HUES48 (cell line): ENCODE results near the gene PSMC6.
"Not testable (repeated sequence)": the region's sequence is repeated elsewhere in the genome, so short reads cannot be mapped to it uniquely, and the experiment has no call there.

Experiments
- H3K27ac ChIP-seq: one replicate; pipeline ENCODE4 v1.7.0; 2013; ENCODE audit warnings: low read depth, low read length, inconsistent platforms
- H3K27me3 ChIP-seq: 2 replicates; pipeline ENCODE4 v1.6.1; 2013; ENCODE audit warnings: mild to moderate bottlenecking, low read length; ENCODE audit not compliant: control insufficient read depth, insufficient read depth
- H3K36me3 ChIP-seq: 2 replicates; pipeline ENCODE4 v1.6.1; 2013; ENCODE audit warnings: low read length; ENCODE audit not compliant: control insufficient read depth, insufficient read depth
- H3K4me1 ChIP-seq: 2 replicates; pipeline ENCODE4 v1.6.1; 2013; ENCODE audit warnings: mild to moderate bottlenecking, low read length; ENCODE audit not compliant: control insufficient read depth, insufficient read depth
- H3K4me3 ChIP-seq: 2 replicates; pipeline ENCODE4 v1.5.1; 2013; ENCODE audit warnings: mild to moderate bottlenecking, low read depth, low read length
- H3K9ac ChIP-seq: 2 replicates; pipeline ENCODE4 v1.6.1; 2013; ENCODE audit warnings: mild to moderate bottlenecking, low read depth, low read length, moderate library complexity
- H3K9me3 ChIP-seq: 2 replicates; pipeline ENCODE4 v1.6.1; 2013; ENCODE audit warnings: low read length; ENCODE audit not compliant: control insufficient read depth, insufficient read depth

The PSMC6 gene

GRCh38 chr14:52741865-52742264 is 34.9 kb downstream of the PSMC6 start:
- no peak overlapping the region for H3K27ac ChIP-seq
- H3K4me1 ChIP-seq = peaks cover 7% of the 10 kb centered on the region; the same call in 1 of the 2 replicates
- no peaks in the 10 kb centered on the region for H3K9me3 ChIP-seq
- H3K9ac ChIP-seq = no peak overlapping the region
- H3K4me3 ChIP-seq = no peak overlapping the region
- no peaks in the 10 kb centered on the region for H3K27me3 ChIP-seq
- H3K36me3 ChIP-seq = peaks cover 20% of the 10 kb centered on the region

GRCh38 chr14:52748647-52749292 is 41.8 kb downstream of the PSMC6 start:
- no peak overlapping the region for H3K4me3 ChIP-seq
- no peaks in the 10 kb centered on the region for H3K4me1 ChIP-seq
- H3K36me3 ChIP-seq = peaks cover 67% of the 10 kb centered on the region
- H3K9me3 ChIP-seq = no peaks in the 10 kb centered on the region
- H3K9ac ChIP-seq = no peak overlapping the region
- no peaks in the 10 kb centered on the region for H3K27me3 ChIP-seq
- H3K27ac ChIP-seq = no peak overlapping the region

GRCh38 chr14:52755607-52756316 is 48.8 kb downstream of the PSMC6 start:
- Histone ChIP-seq H3K27me3 (no peaks in the 10 kb centered on the region), H3K4me3 (no peak overlapping the region), H3K36me3 (peaks cover 55% of the 10 kb centered on the region), H3K4me1 (no peaks in the 10 kb centered on the region), H3K27ac (no peak overlapping the region), H3K9me3 (no peaks in the 10 kb centered on the region), H3K9ac (no peak overlapping the region)

GRCh38 chr14:52759145-52759544 is 52.1 kb downstream of the PSMC6 start:
- no peaks in the 10 kb centered on the region for H3K4me1 ChIP-seq
- no peaks in the 10 kb centered on the region for H3K9me3 ChIP-seq
- H3K27ac ChIP-seq = no peak overlapping the region
- H3K36me3 ChIP-seq = peaks cover 53% of the 10 kb centered on the region
- no peak overlapping the region for H3K9ac ChIP-seq
- no peaks in the 10 kb centered on the region for H3K27me3 ChIP-seq
- H3K4me3 ChIP-seq = no peak overlapping the region

GRCh38 chr14:52762923-52763322 is 55.9 kb downstream of the PSMC6 start:
- H3K27me3 ChIP-seq, H3K4me1 ChIP-seq, H3K27ac ChIP-seq, H3K4me3 ChIP-seq, H3K9ac ChIP-seq, H3K9me3 ChIP-seq: not testable (repeated sequence)
- peaks cover 51% of the 10 kb centered on the region for H3K36me3 ChIP-seq

- Histone ChIP-seq H3K9me3 (no peaks in the 10 kb centered on the region), H3K36me3 (peaks cover 60% of the 10 kb centered on the region), H3K4me1 (no peaks in the 10 kb centered on the region), H3K27me3 (no peaks in the 10 kb centered on the region), H3K9ac (no peak overlapping the region), H3K27ac (no peak overlapping the region), H3K4me3 (no peak overlapping the region)
Measured at GRCh38 chr14:52767058-52767833, 60.2 kb downstream of the PSMC6 start.

DNA sequence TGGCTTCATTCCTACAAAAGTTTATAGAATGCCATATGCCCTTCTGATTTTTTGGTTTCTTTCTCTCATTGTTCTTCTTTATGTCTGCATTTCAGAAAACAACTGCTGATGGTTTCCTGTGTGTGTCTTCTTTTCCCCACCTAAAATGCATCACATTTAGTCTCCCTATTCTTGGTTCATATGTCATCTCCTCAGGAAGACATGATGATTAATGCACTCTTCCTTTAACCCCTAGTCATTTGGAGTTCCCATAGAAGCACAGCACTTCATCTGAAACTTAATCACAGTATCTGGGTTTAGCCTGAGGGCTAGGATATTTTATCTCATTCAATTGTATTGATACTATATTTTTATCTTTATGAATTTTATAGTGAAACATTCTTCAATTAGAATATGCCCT is 62.9 kb downstream of the PSMC6 start:
- H3K9me3 ChIP-seq = no peaks in the 10 kb centered on the region
- H3K27me3 ChIP-seq = no peaks in the 10 kb centered on the region
- no peaks in the 10 kb centered on the region for H3K4me1 ChIP-seq
- peaks cover 77% of the 10 kb centered on the region for H3K36me3 ChIP-seq
- no peak overlapping the region for H3K9ac ChIP-seq
- H3K4me3 ChIP-seq = no peak overlapping the region
- H3K27ac ChIP-seq = no peak overlapping the region

DNA sequence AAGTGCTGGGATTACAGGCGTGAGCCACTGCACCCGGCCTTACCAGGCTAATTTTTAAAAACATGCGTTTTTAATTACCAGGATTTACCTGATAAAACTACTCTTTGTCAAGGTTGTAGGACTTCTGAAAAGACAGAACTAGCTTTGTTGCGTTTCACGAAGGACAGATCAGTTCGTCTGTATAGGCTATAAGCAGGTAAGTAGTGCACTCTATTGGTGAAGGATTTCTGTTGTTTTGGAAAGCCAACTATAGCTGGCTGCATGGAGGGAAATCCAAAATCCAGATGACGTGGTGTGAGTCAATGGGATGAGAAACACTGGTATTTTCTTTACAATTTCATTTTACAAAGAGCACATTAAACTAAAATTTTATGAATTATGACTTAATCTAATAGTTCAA is 69.8 kb downstream of the PSMC6 start:
- no peak overlapping the region for H3K4me3 ChIP-seq
- no peak overlapping the region for H3K9ac ChIP-seq
- H3K9me3 ChIP-seq = no peaks in the 10 kb centered on the region
- H3K4me1 ChIP-seq = no peaks in the 10 kb centered on the region
- no peaks in the 10 kb centered on the region for H3K27me3 ChIP-seq
- peaks cover 95% of the 10 kb centered on the region for H3K36me3 ChIP-seq
- no peak overlapping the region for H3K27ac ChIP-seq
